Gastrocnemius medialis (tissue), 4 donors: ENCODE measurements around the gene ISLR2. TPM values are rescaled to one million over a fixed set of nuclear protein-coding genes. Genes with fewer than 3 reads are reported as not detected.
"Not testable (repeated sequence)": the region's sequence is repeated elsewhere in the genome, so short reads cannot be mapped to it uniquely, and the experiment has no call there.

Source experiments
- ATAC-seq, 2 donors: fragments of 150-250 bp; one replicate each; pipeline ENCODE4 v1.9.1; 2016
- DNase-seq, 2 donors: peaks; one replicate each; pipeline ENCODE4 v3.0.0-alpha.2; 2019
- H3K27ac ChIP-seq, 4 donors: fragments of 200-600 bp; sonication (generic); 1 replicate in 1 of 4; 2 replicates in 3 of 4; pipeline ENCODE4 v1.5.1; 2016 to 2018; ENCODE audit warnings: mild to moderate bottlenecking in 2 of 4, moderate library complexity in 1 of 4
- H3K27me3 ChIP-seq, 3 donors: fragments of 200-600 bp; sonication (generic) in 2 of 3; 1 replicate in 1 of 3; 2 replicates in 2 of 3; pipeline versions ENCODE4 v1.5.1 to v1.6.0; 2016 to 2019; ENCODE audit warnings: mild to moderate bottlenecking in 1 of 3, moderate library complexity in 1 of 3
- H3K36me3 ChIP-seq, 2 donors: fragments of 200-600 bp; sonication (generic) in 1 of 2; one replicate each; pipeline ENCODE4 v1.5.1; 2017 to 2018
- H3K4me1 ChIP-seq, 2 donors: fragments of 200-600 bp; sonication (generic) in 1 of 2; one replicate each; pipeline ENCODE4 v1.5.1; 2016 to 2017; ENCODE audit warnings: mild to moderate bottlenecking in 2 of 2
- H3K4me3 ChIP-seq, 4 donors: fragments of 200-600 bp; sonication (generic) in 3 of 4; 1 replicate in 1 of 4; 2 replicates in 3 of 4; pipeline ENCODE4 v1.5.1; 2016 to 2019; ENCODE audit warnings: mild to moderate bottlenecking in 2 of 4
- H3K9me3 ChIP-seq, 3 donors: fragments of 200-600 bp; sonication (generic) in 2 of 3; 1 replicate in 1 of 3; 2 replicates in 2 of 3; pipeline ENCODE4 v1.5.1; 2016 to 2019
- POLR2A ChIP-seq, 2 donors: fragments of 450-650 bp; IDR thresholded peaks; one replicate each; pipeline ENCODE4 v1.6.1; 2017; ENCODE audit warnings: antibody characterized with exemption in 2 of 2, mild to moderate bottlenecking in 2 of 2, moderate library complexity in 2 of 2
- in situ Hi-C, 4 donors: fragments of 200-750 bp; cut with MboI; loops; one replicate each; pipeline versions ENCODE4 v1.15.0 to v1.8.0; 2017; ENCODE audit warnings: low sequenced_read_pairs in 4 of 4
- intact Hi-C: fragments of 100-400 bp; cut with DNase I; formaldehyde crosslinking; loops from one replicate; pipeline ENCODE4 v1.15.1; 2023; ENCODE audit warnings: low total_unique reads
- total RNA-seq, 4 donors: library from RNA; depleted of rRNA; stranded (reverse); fragments of >200 nt; gene quantifications; one replicate each; pipeline versions ENCODE4 v1.1.0 to v1.2.3, GENCODE V29; 2016
- TF ChIP-seq, protein P1 (sequence below), 5 experiments: fragments of 450-650 bp in 3 of 5; fragments of 200-600 bp in 2 of 5; sonication (generic) in 2 of 5; IDR thresholded peaks in 4 of 5; conservative IDR thresholded peaks in 1 of 5; 1 replicate in 4 of 5; 2 replicates in 1 of 5; pipeline ENCODE4 v1.5.1; 2016 to 2019; ENCODE audit warnings: antibody characterized with exemption in 5 of 5, mild to moderate bottlenecking in 3 of 5, moderate library complexity in 3 of 5

ISLR2 gene
- total RNA-seq: 1 to 10 TPM in 3 of 4 donors, under 1 TPM in 1; 0.62 to 3.9 (median 2.0) TPM

DNA sequence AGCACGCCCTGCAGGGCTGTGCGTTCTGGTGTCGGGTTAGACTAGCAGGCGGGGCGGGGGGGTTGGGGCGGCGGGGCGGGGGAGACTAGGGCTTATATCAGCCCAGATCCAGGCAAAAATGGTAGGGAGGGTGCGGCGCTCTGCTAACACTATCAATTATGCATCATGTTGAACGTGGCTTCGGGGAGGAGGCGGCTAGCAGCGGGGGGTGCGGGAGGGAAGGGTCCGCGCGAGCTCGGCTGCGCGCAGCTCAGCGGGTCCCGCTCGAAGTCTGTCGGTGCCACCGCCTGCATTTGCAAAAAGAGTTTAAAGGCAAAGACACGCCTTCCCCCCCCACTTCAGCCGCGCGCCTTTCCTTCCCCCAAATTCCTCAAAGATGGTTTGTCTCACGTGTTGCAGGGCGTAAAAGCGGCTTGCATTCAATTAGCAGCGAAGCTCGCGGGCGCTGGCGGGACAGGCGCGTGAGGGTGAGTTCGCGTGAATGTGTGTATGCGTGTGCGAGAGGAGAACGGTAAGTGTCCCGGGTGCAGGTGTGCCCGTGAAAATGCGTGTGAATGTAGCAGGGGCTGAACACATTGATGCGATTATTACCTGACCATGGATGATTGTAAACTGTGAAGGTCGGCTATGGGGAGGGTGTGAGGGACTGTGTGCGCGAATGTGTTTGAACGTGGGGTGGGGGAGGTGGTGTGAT lies at the start of gene ISLR2:
ISLR2 (plus strand) TSS at position 432 of the 694 bp plus-strand sequence. CDS start 2,169 bp downstream, outside the sequence.
- no peaks in the 10 kb centered on the region for H3K36me3 ChIP-seq
- intact Hi-C loops: no loop called here
- no peak for DNase-seq
- peak within 1 kb of the TSS in 3 of 4 donors; percentile 4 to 59 (median 40) for H3K27ac ChIP-seq
- peaks cover 68 to 86% (median 77%) of the 10 kb centered on the region in 3 donors for H3K27me3 ChIP-seq
- TF ChIP-seq, protein P1, sequence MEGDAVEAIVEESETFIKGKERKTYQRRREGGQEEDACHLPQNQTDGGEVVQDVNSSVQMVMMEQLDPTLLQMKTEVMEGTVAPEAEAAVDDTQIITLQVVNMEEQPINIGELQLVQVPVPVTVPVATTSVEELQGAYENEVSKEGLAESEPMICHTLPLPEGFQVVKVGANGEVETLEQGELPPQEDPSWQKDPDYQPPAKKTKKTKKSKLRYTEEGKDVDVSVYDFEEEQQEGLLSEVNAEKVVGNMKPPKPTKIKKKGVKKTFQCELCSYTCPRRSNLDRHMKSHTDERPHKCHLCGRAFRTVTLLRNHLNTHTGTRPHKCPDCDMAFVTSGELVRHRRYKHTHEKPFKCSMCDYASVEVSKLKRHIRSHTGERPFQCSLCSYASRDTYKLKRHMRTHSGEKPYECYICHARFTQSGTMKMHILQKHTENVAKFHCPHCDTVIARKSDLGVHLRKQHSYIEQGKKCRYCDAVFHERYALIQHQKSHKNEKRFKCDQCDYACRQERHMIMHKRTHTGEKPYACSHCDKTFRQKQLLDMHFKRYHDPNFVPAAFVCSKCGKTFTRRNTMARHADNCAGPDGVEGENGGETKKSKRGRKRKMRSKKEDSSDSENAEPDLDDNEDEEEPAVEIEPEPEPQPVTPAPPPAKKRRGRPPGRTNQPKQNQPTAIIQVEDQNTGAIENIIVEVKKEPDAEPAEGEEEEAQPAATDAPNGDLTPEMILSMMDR (IDR thresholded peaks at IDR 0.05 in 4 of 5, conservative IDR thresholded peaks at IDR 0.05 in 1 of 5): no peak
- TF ChIP-seq POLR2A (IDR thresholded peaks at IDR 0.05): no peak
- no peak for ATAC-seq
- H3K4me1 ChIP-seq: peaks cover 0 to 19% of the 10 kb centered on the region in 2 donors
- in situ Hi-C loops: loop anchor here in 1 of 4 donors (10.0 kb wide), 1 partner anchor 174 kb away; no protein-coding TSS in a partner anchor
- H3K4me3 ChIP-seq: peak within 1 kb of the TSS; percentile 18 to 52 (median 28)
- no peaks in the 10 kb centered on the region for H3K9me3 ChIP-seq

GRCh38 chr15:74082450-74082849 lies 47.9 kb upstream of the ISLR2 start, which contains the start of gene GOLGA6A:
GOLGA6A (minus strand) TSS chr15:74082550; CDS start chr15:74082509, 41 bp downstream.
- H3K27ac ChIP-seq, H3K4me1 ChIP-seq, in situ Hi-C loops, DNase-seq, H3K27me3 ChIP-seq, H3K4me3 ChIP-seq, H3K9me3 ChIP-seq, ATAC-seq, intact Hi-C loops, H3K36me3 ChIP-seq: not testable (repeated sequence)

GRCh38 chr15:74094567-74094966 lies 35.8 kb upstream of the ISLR2 start:
- H3K9me3 ChIP-seq, intact Hi-C loops, ATAC-seq: not testable (repeated sequence)

DNA sequence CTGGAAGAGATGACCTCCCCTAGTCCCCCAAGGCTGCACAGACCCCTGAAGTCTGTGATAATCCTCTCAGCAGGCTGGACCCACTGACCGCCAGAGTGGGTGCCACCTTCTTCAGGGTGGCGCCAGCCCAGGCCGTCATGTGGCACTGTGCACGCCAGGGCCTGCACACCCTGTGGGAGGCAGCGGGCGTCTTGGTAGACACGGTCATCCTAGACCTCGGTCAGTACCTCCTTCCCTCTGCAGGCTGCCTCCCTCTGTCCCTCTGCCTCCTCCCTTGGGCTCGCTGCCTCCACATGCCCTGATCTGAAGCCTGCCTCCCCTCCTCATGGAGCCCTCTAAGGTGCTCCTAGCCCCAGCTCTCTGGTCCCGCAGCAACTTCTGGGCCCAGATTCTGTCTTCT lies 34.8 kb upstream of the ISLR2 start:
- in situ Hi-C loops, DNase-seq, intact Hi-C loops, ATAC-seq, H3K9me3 ChIP-seq, H3K27ac ChIP-seq, H3K4me1 ChIP-seq, H3K4me3 ChIP-seq, H3K27me3 ChIP-seq, H3K36me3 ChIP-seq: not testable (repeated sequence)

More at GRCh38 chr15:74094567-74094966, 35.8 kb upstream of the ISLR2 start:
- H3K4me3 ChIP-seq, in situ Hi-C loops, H3K36me3 ChIP-seq, DNase-seq, H3K4me1 ChIP-seq, H3K27me3 ChIP-seq, H3K27ac ChIP-seq: not testable (repeated sequence)

GRCh38 chr15:74096753-74097474 lies 33.5 kb upstream of the ISLR2 start:
- H3K27ac ChIP-seq, H3K4me3 ChIP-seq, DNase-seq, H3K36me3 ChIP-seq, H3K9me3 ChIP-seq, in situ Hi-C loops, H3K4me1 ChIP-seq, H3K27me3 ChIP-seq, ATAC-seq, intact Hi-C loops: not testable (repeated sequence)

DNA sequence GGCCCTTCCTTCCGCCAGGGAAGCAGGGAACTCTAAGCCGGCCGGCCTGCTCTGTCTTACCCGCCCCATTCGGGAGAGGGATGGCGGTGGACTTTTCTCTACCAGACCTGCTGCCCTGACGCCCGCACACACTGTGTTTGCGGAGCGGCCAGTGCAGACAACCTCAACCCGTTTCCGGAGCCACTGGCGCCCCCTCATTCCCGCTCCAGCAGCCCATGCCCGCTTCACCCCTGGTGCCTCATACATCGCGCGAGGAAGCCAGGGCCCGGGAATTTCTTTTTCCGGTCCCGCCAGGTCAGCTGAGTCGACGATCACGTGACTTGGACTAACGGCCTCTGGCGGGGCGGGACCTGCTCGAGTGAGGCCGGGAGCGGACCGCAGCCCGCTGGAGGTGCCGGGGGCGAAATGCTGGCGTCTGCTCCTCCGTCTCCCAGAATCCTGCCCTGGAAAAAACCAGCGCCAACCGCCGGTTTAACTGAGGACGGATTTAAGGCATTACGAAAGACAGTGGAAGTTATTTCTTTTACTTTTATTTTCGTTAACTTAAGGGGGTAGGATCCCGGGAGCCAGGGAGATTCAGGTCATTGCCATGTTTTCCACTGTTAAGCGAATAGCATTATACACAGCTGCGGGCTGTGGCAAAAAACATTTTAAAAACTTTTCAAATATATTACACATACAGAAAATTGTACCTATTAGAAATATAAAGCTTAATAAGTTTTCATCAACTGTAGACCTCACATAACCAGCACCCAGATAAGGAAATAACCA lies 30.2 kb upstream of the ISLR2 start:
- ATAC-seq (peak; percentile 98 to 99), DNase-seq (peak; percentile 66 to 92)
- intact Hi-C loops, H3K4me1 ChIP-seq, H3K36me3 ChIP-seq, in situ Hi-C loops, H3K9me3 ChIP-seq, H3K27me3 ChIP-seq: not testable (repeated sequence)
- TF ChIP-seq, protein P1 (IDR thresholded peaks at IDR 0.05 in 4 of 5, conservative IDR thresholded peaks at IDR 0.05 in 1 of 5): peak in 1 of 5 experiments; percentile 47
- TF ChIP-seq POLR2A (IDR thresholded peaks at IDR 0.05): peak in 1 of 2 donors; percentile 7
- Histone ChIP-seq H3K27ac (peak overlapping the region; percentile 35 to 61 (median 56)), H3K4me3 (peak overlapping the region; percentile 53 to 69 (median 57))
